Limb (tissue), 2 donors: ENCODE results near the gene PKD1L1.
"Not testable (repeated sequence)": the region's sequence is repeated elsewhere in the genome, so short reads cannot be mapped to it uniquely, and the experiment has no call there.

Experiments
- DNase-seq, 2 donors: peaks; one replicate each; pipeline ENCODE4 v3.0.0-alpha.2; 2016; ENCODE audit errors: extremely low spot score in 2 of 2

The PKD1L1 gene

GRCh38 chr7:47937711-47938573 is 10.3 kb downstream of the PKD1L1 start:
- DNase-seq = no peak

- no peak for DNase-seq
These were observed 11.1 kb downstream of the PKD1L1 start for GRCh38 chr7:47937065-47937687.

- DNase-seq = no peak
These were observed 11.9 kb downstream of the PKD1L1 start for GRCh38 chr7:47936323-47936722.

- no peak for DNase-seq
These were observed 12.9 kb downstream of the PKD1L1 start for GRCh38 chr7:47935336-47935735.

- no peak for DNase-seq
These were observed 13.4 kb downstream of the PKD1L1 start for GRCh38 chr7:47934831-47935230.

GRCh38 chr7:47933215-47933614 is 15.1 kb downstream of the PKD1L1 start:
- DNase-seq = no peak

GRCh38 chr7:47932466-47933037 is 15.7 kb downstream of the PKD1L1 start:
- DNase-seq = no peak

- DNase-seq = no peak
These were observed 16.2 kb downstream of the PKD1L1 start for GRCh38 chr7:47932016-47932415.

- DNase-seq = peak in 1 of 2 donors; percentile 41
These were observed 17.0 kb downstream of the PKD1L1 start for GRCh38 chr7:47931005-47932004.

GRCh38 chr7:47924266-47924665 is 24.0 kb downstream of the PKD1L1 start:
- DNase-seq = no peak

GRCh38 chr7:47923081-47923875 is 25.0 kb downstream of the PKD1L1 start:
- not testable (repeated sequence) for DNase-seq

GRCh38 chr7:47916514-47916913 is 31.8 kb downstream of the PKD1L1 start:
- not testable (repeated sequence) for DNase-seq

GRCh38 chr7:47915616-47915976 is 32.7 kb downstream of the PKD1L1 start:
- no peak for DNase-seq

- DNase-seq = no peak
These were observed 33.3 kb downstream of the PKD1L1 start for GRCh38 chr7:47914717-47915615.

- DNase-seq = no peak
These were observed 35.9 kb downstream of the PKD1L1 start for GRCh38 chr7:47912332-47912731.

- no peak for DNase-seq
These were observed 39.5 kb downstream of the PKD1L1 start for GRCh38 chr7:47908720-47909119.

- DNase-seq = no peak
These were observed 40.2 kb downstream of the PKD1L1 start for GRCh38 chr7:47907981-47908616.

GRCh38 chr7:47906883-47907282 is 41.4 kb downstream of the PKD1L1 start:
- no peak for DNase-seq
